Measurements from ENCODE around the gene IKBKE.
"Not testable (repeated sequence)": the region's sequence is repeated elsewhere in the genome, so short reads cannot be mapped to it uniquely, and the experiment has no call there.

Gene IKBKE

DNA sequence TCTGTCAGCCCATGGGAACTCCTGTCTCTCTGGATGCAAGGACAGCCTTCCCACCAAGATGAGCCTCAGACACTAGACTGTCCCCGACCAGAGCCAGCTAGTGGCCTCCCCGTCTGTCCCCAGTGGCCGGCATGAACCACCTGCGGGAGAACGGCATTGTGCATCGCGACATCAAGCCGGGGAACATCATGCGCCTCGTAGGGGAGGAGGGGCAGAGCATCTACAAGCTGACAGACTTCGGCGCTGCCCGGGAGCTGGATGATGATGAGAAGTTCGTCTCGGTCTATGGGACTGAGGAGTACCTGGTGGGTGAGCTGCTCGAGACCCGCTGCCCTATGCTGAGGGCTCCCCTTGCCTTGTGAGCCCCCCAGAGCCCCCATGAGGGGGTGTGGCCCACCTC lies 5.8 kb downstream of the IKBKE start:
- DNase-seq (ENCODE audit: low read depth) = no peak

DNA sequence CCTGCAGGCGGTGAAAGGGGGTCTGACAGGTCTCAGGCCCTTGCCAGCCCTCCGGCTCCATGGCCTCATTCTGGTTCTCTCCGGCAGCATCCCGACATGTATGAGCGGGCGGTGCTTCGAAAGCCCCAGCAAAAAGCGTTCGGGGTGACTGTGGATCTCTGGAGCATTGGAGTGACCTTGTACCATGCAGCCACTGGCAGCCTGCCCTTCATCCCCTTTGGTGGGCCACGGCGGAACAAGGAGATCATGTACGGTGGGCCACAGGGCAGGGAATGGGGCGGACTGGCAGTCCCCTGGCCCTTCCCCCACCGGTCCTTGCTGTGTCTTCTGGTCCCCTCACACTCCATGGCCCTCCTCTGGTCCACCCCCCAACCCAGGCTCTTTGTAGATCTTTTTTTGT lies 6.3 kb downstream of the IKBKE start:
- no peak for DNase-seq (ENCODE audit: low read depth)

DNA sequence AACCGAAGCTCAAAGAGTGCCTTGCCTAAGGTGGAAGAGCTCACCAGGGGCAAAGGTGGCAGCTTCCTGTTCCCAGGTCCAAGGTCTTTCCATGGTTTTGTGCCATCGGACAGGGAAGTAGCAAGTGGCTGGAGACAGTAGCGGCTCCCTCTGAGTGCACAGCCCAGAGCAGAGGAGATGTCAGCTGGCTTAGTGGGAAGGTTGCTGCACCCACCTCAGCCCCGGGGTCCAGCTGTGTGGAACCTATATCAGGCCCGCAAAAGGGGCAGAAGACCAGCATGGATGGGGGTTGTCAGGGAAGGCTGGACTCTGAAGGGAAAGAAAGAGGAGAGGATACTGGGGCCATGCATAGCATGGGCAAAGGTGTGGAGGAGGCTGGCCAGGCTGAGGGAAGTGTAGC lies 6.8 kb downstream of the IKBKE start:
- DNase-seq (ENCODE audit: low read depth) = no peak

GRCh38 chr1:206477581-206478380 lies 7.5 kb downstream of the IKBKE start:
- DNase-seq (ENCODE audit: low read depth) = no peak

DNA sequence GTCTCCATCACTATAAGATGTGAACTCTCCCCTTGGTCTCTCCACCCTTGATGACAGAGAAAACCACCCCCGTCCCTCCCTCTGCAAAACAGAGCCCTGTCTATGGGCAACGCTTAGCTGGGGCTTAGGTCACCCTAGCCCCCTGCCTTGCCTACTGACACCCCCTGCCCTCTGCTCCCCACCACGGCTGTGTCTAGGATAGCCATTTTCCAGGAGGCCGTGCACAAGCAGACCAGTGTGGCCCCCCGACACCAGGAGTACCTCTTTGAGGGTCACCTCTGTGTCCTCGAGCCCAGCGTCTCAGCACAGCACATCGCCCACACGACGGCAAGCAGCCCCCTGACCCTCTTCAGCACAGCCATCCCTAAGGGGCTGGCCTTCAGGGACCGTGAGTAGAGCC lies 8.5 kb downstream of the IKBKE start:
- DNase-seq (ENCODE audit: low read depth) = no peak

DNA sequence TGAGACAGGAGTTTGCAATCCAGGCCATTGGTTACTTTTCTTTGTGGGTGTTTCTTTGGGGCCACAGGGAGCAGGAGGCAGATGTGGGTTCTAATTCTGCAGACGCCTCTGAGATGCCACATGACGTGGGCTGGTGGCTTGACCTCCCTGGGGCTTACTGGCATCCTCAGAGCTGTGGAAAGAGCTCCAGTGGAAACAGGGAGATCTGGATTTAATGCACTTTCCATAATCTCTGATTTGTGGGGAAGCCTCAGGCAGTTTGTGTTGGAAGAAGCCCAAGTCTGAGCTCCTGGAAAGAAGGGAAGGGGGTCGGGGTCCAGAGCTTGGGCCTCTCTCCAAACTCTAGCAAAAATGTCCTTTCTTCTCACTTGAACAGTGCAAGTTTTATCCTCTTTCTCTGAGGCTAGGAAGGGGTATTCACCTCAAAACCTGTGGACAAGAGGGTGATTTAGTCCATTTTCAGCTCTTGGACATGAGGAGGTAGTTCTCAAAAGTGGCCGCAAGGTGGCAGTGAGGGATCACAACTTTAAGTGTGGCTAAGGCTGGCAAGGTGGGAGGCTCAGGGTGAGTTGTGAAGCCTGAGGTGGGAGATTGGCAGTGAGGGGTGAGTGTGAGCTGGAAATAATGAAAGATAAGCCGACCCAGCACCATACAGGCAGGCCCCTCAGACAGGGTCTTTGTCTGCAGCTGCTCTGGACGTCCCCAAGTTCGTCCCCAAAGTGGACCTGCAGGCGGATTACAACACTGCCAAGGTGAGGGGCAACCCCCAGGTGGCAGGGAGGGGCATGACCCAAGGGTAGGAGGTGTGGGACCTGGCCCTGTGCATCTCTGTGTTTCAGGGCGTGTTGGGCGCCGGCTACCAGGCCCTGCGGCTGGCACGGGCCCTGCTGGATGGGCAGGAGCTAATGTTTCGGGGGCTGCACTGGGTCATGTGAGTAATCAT lies 9.2 kb downstream of the IKBKE start:
- no peak for DNase-seq (ENCODE audit: low read depth)

DNA sequence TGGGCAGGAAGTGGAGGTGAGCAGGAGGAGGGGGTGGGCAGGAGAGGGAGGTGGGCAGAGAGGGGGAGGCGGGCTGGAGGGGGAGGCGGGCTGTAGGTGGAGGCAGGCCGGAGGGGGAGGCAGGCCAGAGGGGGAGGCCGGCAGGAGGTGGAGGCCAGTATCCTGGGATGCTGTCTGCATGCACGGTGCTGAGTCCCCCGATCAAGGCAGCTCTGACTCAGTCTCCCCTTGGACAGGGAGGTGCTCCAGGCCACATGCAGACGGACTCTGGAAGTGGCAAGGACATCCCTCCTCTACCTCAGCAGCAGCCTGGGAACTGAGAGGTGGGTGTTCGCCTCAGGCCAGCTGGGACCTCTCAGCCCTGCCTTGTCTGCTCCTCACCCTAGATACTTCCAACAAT lies 9.9 kb downstream of the IKBKE start:
- no peak for DNase-seq (ENCODE audit: low read depth)

DNA sequence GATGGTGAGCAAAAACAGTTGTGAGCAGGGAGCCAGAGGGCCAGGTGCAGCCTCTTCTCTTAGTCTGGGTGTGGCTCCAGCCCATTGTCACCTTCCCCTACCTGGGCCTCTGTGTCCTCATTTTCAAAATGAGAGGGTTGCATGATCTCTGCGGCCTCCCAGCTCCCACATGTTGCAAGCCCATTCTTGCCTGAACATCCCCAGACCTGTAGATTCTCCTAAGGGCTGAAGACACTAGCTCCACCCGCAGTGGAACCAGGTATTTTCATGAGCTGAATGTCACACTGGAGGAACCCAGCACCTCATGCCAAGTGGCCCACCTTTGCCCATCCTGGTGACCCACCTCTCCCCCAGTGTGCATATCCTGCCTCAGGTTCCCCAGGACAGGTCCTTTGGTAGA lies 12.3 kb downstream of the IKBKE start:
- DNase-seq (ENCODE audit: low read depth) = no peak

DNA sequence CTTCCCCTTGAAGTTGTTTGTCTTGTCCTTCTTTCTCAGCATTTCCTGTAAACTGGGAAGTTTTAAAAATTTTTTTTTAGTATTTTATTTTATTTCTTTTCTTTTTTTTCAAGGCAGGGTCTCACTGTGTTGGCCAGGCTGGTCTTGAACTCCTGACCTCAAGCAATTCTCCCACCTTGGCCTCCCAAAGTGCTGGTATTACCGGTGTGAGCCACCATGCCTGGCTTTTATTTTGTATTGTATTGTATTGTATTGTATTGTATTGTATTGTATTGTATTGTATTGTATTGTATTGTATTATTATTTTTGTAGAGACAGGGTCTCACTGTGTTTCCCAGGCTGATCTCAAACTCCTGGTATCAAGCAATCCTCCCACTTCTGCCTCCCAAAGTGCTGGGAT lies 13.6 kb downstream of the IKBKE start:
- DNase-seq (ENCODE audit: low read depth) = not testable (repeated sequence)

- no peak for DNase-seq (ENCODE audit: low read depth)
Measured at GRCh38 chr1:206484901-206485300, 14.6 kb downstream of the IKBKE start.

- DNase-seq (ENCODE audit: low read depth) = no peak
Measured at GRCh38 chr1:206486995-206487788, 16.9 kb downstream of the IKBKE start.

- no peak for DNase-seq (ENCODE audit: low read depth)
Measured at GRCh38 chr1:206487970-206488369, 17.7 kb downstream of the IKBKE start.

DNA sequence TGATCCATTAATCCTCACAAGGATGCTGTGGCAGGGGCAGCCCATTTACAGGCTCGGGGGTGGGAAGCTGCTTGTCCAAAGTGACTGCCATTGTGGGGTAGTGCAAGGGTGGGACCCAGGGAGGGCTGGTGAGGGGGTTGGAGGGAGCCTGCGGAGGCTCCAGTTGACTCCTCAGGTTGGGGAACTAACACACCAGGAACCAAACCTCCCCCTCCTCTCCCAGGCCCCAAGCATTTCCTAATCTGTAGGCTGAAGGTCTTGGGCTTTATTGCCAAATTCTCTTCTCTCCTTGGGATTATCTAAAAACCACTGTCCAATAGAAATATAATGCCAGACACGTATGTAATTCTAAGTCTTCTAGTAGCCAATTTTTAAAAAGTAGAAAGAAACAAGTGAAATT lies 18.2 kb downstream of the IKBKE start:
- no peak for DNase-seq (ENCODE audit: low read depth)

GRCh38 chr1:206489980-206490770 lies 19.9 kb downstream of the IKBKE start:
- DNase-seq (ENCODE audit: low read depth) = no peak

DNA sequence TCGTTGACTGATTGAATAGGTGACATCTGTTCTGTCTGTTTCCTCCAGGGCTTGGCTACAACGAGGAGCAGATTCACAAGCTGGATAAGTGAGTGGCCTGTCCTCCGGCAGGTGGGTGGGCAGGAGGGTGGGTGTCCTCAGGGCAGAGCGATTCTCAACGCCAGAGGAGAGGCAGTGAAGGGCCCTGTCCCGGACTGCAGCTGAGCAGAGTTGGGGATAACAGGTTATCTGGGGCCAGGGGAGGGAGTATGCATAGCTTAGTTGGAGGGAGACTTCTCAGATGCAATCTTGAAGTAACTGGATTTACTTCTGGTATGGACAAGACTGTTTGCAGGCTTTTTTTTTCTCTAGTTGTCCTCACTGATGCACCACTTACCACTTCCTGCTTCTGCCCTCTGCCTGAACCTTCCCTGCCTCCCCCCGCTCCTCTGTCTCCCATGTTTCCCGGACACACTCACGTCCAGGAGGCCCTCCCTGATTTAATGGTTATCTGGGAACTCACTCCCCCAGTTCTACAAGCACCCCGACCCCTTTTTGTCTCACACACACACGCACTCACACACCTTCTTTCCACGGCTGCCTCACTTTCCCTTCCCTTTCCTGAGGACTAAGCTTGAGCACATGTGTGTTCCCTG lies 20.6 kb downstream of the IKBKE start:
- DNase-seq (ENCODE audit: low read depth) = no peak

DNA sequence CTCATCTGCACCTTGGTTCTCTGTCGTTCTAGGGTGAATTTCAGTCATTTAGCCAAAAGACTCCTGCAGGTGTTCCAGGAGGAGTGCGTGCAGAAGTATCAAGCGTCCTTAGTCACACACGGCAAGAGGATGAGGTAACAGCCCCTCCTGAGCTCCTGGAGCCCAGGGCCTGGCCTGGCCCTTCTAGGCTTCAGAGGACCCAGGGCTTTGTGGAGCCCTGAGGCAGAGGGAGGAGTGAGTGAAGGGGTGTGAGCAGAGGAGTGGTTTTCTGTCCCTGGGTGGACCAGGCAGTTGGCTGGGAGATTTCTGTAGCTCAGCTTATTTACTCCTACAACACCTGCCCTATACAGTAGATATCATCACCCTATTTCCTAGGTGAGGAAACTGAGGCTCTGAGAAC lies 21.3 kb downstream of the IKBKE start:
- no peak for DNase-seq (ENCODE audit: low read depth)

DNA sequence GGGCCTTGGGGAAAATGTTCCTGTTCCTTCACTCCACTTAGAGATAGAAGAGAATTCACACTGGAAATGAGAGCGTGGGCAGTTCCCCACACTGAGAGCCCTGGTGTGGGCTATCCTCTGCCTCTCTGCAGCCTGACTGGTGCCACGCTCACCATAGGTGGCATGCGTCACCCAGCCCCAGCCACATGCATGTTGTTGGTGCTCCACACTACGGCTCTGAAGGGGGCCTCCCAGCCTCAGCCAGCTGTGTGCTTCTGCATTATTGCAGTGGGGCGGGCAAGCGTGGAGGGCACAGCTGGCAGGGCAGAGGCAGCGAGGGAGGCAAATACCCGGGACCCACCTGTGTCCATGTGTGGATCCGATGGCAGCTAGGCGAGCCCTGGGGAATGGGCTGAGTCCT lies 22.3 kb downstream of the IKBKE start:
- no peak for DNase-seq (ENCODE audit: low read depth)

DNA sequence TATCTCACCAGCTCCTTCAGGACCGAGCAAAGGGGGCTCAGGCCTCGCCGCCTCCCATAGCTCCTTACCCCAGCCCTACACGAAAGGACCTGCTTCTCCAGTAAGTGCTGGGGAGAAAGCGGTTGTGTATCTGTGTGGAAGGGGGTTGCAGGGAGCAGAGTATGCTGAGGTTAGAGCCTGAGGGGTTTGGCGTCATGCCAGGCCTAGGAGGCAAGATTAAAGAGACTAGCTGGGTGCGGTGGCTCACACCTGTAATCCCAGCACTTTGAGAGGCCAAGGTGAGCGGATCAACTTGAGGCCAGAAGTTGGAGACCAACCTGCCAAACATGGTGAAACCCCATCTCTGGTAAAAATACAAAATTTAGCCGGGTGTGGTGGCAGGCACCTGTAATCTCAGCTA lies 23.0 kb downstream of the IKBKE start:
- DNase-seq (ENCODE audit: low read depth) = no peak

- no peak for DNase-seq (ENCODE audit: low read depth)
Measured at GRCh38 chr1:206495011-206495461, 24.8 kb downstream of the IKBKE start.

DNA sequence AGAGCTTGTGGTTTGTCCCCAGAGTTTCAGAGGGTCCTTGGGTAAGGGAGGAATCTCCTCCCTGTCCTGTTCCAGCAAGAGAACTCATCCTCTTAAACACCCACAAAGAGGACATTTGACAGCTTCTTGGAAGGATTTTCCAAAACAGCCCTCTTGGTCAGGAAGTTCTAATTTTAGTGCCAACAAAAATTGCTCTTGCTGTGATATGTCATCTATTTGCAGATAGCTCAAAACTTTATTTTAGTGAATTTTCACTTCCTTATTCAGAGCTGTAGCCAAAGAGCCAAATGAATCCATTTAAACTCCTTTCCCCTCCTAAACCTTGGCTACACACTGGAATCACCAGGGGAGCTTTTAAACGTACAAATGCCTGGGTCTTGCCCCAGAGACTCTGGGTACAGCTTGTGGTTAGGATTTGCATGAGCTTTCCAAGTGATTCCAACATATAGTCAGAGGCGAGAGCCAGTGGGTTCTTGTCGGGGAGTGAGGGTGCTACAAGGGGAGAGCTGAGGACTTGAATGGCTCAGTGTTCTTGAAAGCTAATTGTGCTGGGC lies 25.3 kb downstream of the IKBKE start:
- no peak for DNase-seq (ENCODE audit: low read depth)

Data from stromal cell of bone marrow (primary cell).